SH-SY5Y (cell line): Measurements from ENCODE around the gene GOLGA6L1.
"Not testable (repeated sequence)": the region's sequence is repeated elsewhere in the genome, so short reads cannot be mapped to it uniquely, and the experiment has no call there.

ENCODE experiments used
- GATA2 ChIP-seq: IDR thresholded peaks from 2 replicates; pipeline ENCODE4 v1.6.1; 2011; ENCODE audit warnings: mild to moderate bottlenecking, low read depth, low read length
- GATA3 ChIP-seq: IDR thresholded peaks from 2 replicates; pipeline ENCODE4 v1.6.1; 2011; ENCODE audit warnings: low read depth, mild to moderate bottlenecking, low read length, moderate library complexity

GRCh38 chr15:23136722-23137121 lies at the start of gene GOLGA6L1:
- not testable (repeated sequence) for TF ChIP-seq GATA2, GATA3
